ENCODE measurements around the gene TAF4.
"Not testable (repeated sequence)": the region's sequence is repeated elsewhere in the genome, so short reads cannot be mapped to it uniquely, and the experiment has no call there.

TAF4 gene

DNA sequence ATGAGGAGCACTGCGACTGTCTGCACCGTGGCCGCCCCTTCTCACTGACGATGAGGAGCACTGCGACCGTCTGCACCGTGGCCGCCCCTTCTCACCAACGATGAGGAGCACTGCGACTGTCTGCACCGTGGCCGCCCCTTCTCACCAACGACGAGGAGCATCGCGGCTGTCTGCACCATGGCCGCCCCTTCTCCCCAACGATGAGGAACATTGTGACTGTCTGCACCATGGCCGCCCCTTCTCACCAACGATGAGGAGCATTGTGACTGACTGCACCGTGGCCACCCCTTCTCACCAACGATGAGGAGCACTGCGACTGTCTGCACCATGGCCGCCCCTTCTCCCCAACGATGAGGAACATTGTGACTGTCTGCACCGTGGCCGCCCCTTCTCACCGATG, 117.6 kb downstream of the TAF4 start:
- H3K36me3 Mint-ChIP-seq; H3K4me1 Mint-ChIP-seq (ENCODE audit: low read depth); H3K9me3 Mint-ChIP-seq (ENCODE audit: low read depth); H3K4me3 Mint-ChIP-seq; H3K27ac Mint-ChIP-seq; H3K27me3 Mint-ChIP-seq: not testable (repeated sequence)

- not testable (repeated sequence) for H3K4me1 Mint-ChIP-seq (ENCODE audit: low read depth); H3K4me3 Mint-ChIP-seq; H3K36me3 Mint-ChIP-seq; H3K9me3 Mint-ChIP-seq (ENCODE audit: low read depth); H3K27ac Mint-ChIP-seq; H3K27me3 Mint-ChIP-seq
These were observed 120.2 kb downstream of the TAF4 start for GRCh38 chr20:61945495-61945894.

GRCh38 chr20:61944967-61945366, 120.7 kb downstream of the TAF4 start:
- H3K4me3 Mint-ChIP-seq; H3K27ac Mint-ChIP-seq; H3K36me3 Mint-ChIP-seq; H3K27me3 Mint-ChIP-seq; H3K9me3 Mint-ChIP-seq (ENCODE audit: low read depth); H3K4me1 Mint-ChIP-seq (ENCODE audit: low read depth): not testable (repeated sequence)

DNA sequence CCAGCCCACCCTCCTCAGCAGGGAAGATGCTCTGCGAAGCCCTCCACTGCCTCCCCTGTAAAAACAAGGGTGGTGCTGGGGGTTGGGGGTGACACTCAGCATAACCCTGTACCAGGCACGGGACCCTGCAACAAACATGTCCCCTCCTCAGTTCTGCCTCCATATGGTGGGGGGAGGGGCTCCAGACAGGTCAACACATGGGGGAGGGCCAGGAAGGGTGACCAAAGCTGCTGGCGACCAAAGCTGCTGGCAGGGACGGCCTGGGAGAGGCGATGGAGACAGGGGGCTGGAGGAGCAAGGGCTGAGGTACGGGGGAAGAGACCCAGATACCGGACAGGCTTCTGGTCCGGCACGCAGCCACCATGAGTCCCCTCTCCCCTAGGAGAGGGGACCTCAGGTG, 123.2 kb downstream of the TAF4 start:
- Mint-ChIP-seq H3K27ac (no peak overlapping the region), H3K9me3 (ENCODE audit: low read depth) (no peaks in the 10 kb centered on the region), H3K4me1 (ENCODE audit: low read depth) (no peaks in the 10 kb centered on the region), H3K4me3 (no peak overlapping the region), H3K36me3 (no peaks in the 10 kb centered on the region), H3K27me3 (no peaks in the 10 kb centered on the region)

- H3K4me1 Mint-ChIP-seq (ENCODE audit: low read depth), result no peaks in the 10 kb centered on the region
- H3K4me3 Mint-ChIP-seq, result no peak overlapping the region
- no peak overlapping the region for H3K27ac Mint-ChIP-seq
- H3K27me3 Mint-ChIP-seq, result no peaks in the 10 kb centered on the region
- no peaks in the 10 kb centered on the region for H3K9me3 Mint-ChIP-seq (ENCODE audit: low read depth)
- H3K36me3 Mint-ChIP-seq, result no peaks in the 10 kb centered on the region
These were observed 123.8 kb downstream of the TAF4 start for GRCh38 chr20:61941721-61942405.

- H3K9me3 Mint-ChIP-seq (ENCODE audit: low read depth), result no peaks in the 10 kb centered on the region
- no peaks in the 10 kb centered on the region for H3K27me3 Mint-ChIP-seq
These were observed 124.5 kb downstream of the TAF4 start for GRCh38 chr20:61940976-61941720.

GRCh38 chr20:61940491-61940890, 125.2 kb downstream of the TAF4 start:
- H3K9me3 Mint-ChIP-seq (ENCODE audit: low read depth), result no peaks in the 10 kb centered on the region
- H3K36me3 Mint-ChIP-seq, result no peaks in the 10 kb centered on the region
- H3K4me3 Mint-ChIP-seq, result no peak overlapping the region
- H3K4me1 Mint-ChIP-seq (ENCODE audit: low read depth), result no peaks in the 10 kb centered on the region
- no peak overlapping the region for H3K27ac Mint-ChIP-seq
- no peaks in the 10 kb centered on the region for H3K27me3 Mint-ChIP-seq

More at GRCh38 chr20:61940976-61941720, 124.5 kb downstream of the TAF4 start:
- Mint-ChIP-seq H3K27ac (no peak overlapping the region), H3K36me3 (no peaks in the 10 kb centered on the region), H3K4me1 (ENCODE audit: low read depth) (no peaks in the 10 kb centered on the region), H3K4me3 (no peak overlapping the region)

GRCh38 chr20:61939691-61940360, 125.9 kb downstream of the TAF4 start:
- no peaks in the 10 kb centered on the region for H3K9me3 Mint-ChIP-seq (ENCODE audit: low read depth)
- no peaks in the 10 kb centered on the region for H3K27me3 Mint-ChIP-seq
- H3K36me3 Mint-ChIP-seq, result no peaks in the 10 kb centered on the region
- no peaks in the 10 kb centered on the region for H3K4me1 Mint-ChIP-seq (ENCODE audit: low read depth)
- no peak overlapping the region for H3K4me3 Mint-ChIP-seq
- H3K27ac Mint-ChIP-seq, result no peak overlapping the region

- no peaks in the 10 kb centered on the region for H3K27me3 Mint-ChIP-seq
- no peaks in the 10 kb centered on the region for H3K36me3 Mint-ChIP-seq
- H3K4me1 Mint-ChIP-seq (ENCODE audit: low read depth), result no peaks in the 10 kb centered on the region
- no peaks in the 10 kb centered on the region for H3K9me3 Mint-ChIP-seq (ENCODE audit: low read depth)
- H3K4me3 Mint-ChIP-seq, result no peak overlapping the region
- no peak overlapping the region for H3K27ac Mint-ChIP-seq
These were observed 126.6 kb downstream of the TAF4 start for GRCh38 chr20:61938839-61939690.

GRCh38 chr20:61937963-61938838, 127.5 kb downstream of the TAF4 start:
- Mint-ChIP-seq H3K36me3 (no peaks in the 10 kb centered on the region), H3K27me3 (no peaks in the 10 kb centered on the region), H3K27ac (no peak overlapping the region), H3K4me3 (no peak overlapping the region), H3K9me3 (ENCODE audit: low read depth) (no peaks in the 10 kb centered on the region), H3K4me1 (ENCODE audit: low read depth) (no peaks in the 10 kb centered on the region)

- Mint-ChIP-seq H3K4me3 (no peak overlapping the region), H3K36me3 (no peaks in the 10 kb centered on the region), H3K27ac (no peak overlapping the region), H3K4me1 (ENCODE audit: low read depth) (no peaks in the 10 kb centered on the region), H3K27me3 (no peaks in the 10 kb centered on the region), H3K9me3 (ENCODE audit: low read depth) (no peaks in the 10 kb centered on the region)
These were observed 128.3 kb downstream of the TAF4 start for GRCh38 chr20:61937146-61937962.

DNA sequence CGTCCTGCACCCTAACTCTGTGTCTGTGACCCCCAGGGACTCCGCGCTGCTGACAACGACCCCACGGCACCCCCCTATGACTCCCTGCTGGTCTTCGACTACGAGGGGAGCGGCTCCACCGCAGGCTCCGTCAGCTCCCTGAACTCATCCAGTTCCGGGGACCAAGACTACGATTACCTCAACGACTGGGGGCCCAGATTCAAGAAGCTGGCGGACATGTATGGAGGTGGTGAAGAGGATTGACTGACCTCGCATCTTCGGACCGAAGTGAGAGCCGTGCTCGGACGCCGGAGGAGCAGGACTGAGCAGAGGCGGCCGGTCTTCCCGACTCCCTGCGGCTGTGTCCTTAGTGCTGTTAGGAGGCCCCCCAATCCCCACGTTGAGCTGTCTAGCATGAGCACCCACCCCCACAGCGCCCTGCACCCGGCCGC, 129.0 kb downstream of the TAF4 start:
- Mint-ChIP-seq H3K4me1 (ENCODE audit: low read depth) (no peaks in the 10 kb centered on the region), H3K9me3 (ENCODE audit: low read depth) (no peaks in the 10 kb centered on the region), H3K27me3 (no peaks in the 10 kb centered on the region), H3K36me3 (no peaks in the 10 kb centered on the region), H3K27ac (no peak overlapping the region), H3K4me3 (no peak overlapping the region)

DNA sequence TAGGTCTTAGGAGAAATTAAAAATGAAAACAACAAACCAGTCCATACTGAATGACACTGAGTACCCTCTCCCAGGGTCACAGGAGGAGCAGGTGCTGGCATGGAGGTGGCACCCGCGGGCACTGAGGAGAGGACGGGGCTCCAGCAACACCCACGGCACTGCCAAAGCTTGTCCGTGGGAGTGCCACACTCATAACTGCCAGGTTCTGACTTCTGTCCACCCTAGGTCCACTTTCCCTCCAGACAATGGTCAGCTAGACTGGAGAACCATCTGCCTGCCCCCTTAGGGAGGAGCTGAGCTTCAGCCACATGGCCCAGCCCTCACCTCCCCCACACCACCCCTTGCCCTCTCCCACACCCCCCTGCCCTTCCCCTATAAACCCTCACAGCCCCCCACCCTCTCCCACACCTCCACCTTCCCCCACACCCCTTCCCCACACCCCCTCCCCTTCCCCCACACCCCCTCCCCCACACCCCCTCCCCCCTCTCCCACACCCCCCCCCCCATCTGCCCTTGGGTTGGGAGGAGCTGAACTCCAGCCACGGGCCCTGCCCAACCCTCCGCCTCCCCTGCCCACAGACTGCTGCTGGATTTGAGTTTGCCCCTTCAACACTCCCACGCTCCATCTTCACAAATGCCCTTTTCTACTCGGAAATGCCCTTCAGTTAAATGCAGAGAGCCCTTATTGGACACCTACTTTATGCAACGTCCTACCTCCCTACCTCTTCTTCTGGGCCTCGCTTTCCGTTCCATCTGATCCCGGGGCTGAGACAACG, 129.6 kb downstream of the TAF4 start:
- Mint-ChIP-seq H3K27ac (no peak overlapping the region), H3K27me3 (no peaks in the 10 kb centered on the region), H3K4me1 (ENCODE audit: low read depth) (no peaks in the 10 kb centered on the region), H3K4me3 (no peak overlapping the region), H3K36me3 (no peaks in the 10 kb centered on the region), H3K9me3 (ENCODE audit: low read depth) (no peaks in the 10 kb centered on the region)

All from activated naive CD8-positive, alpha-beta T cell (primary cell).